Fibroblast of mammary gland (primary cell): ENCODE data around the gene SEC16A.

ENCODE experiments used
- DNase-seq: peaks from one replicate; pipeline ENCODE4 v3.0.0-alpha.2; 2010; ENCODE audit warnings: low read depth
- H3K4me3 ChIP-seq: 2 replicates; pipeline ENCODE4 v1.5.1; 2011; ENCODE audit warnings: low read depth, mild to moderate bottlenecking, low read length, moderate library complexity; ENCODE audit not compliant: control insufficient read depth
- TF ChIP-seq, protein P1 (sequence below): conservative IDR thresholded peaks from 2 replicates; pipeline ENCODE4 v1.5.1; 2011; ENCODE audit warnings: low read depth, low read length, inconsistent platforms; ENCODE audit not compliant: control insufficient read depth, insufficient read depth

SEC16A gene

DNA sequence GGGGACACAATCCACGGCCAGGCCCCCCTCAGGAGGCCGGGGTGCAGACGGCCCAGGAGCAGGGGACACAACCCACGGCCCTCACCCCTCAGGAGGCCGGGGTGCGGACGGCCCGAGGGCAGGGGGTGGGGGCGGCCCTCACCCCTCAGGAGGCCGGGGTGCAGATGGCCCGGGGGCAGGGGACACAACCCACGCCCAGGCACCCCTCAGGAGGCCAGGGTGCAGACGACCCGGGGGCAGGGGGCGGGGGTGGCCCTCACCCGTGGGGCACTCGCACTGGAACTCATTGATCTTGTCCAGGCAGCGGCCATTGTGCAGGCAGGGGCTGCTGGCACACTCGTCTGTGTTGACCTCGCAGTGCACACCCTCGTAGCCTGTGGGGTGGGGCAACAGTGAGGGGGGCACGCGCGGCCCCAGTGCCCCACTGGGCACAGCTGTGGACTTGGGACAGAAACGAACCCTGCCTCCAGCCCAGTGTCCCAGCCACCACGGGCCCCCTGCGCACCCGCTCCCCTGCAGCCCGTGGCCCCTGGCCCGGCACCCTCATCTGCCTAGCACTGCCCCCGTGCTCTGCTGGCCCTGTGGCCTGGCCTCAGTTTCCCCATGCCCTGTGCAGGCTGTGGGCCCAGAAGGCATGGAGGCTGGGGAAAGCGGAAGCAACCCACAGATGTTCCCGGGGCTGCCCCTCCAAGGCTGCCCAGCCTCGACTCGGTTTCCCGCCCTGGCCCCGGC lies 34.3 kb upstream of the SEC16A start:
- no peak overlapping the region for H3K4me3 ChIP-seq
- TF ChIP-seq, protein P1, sequence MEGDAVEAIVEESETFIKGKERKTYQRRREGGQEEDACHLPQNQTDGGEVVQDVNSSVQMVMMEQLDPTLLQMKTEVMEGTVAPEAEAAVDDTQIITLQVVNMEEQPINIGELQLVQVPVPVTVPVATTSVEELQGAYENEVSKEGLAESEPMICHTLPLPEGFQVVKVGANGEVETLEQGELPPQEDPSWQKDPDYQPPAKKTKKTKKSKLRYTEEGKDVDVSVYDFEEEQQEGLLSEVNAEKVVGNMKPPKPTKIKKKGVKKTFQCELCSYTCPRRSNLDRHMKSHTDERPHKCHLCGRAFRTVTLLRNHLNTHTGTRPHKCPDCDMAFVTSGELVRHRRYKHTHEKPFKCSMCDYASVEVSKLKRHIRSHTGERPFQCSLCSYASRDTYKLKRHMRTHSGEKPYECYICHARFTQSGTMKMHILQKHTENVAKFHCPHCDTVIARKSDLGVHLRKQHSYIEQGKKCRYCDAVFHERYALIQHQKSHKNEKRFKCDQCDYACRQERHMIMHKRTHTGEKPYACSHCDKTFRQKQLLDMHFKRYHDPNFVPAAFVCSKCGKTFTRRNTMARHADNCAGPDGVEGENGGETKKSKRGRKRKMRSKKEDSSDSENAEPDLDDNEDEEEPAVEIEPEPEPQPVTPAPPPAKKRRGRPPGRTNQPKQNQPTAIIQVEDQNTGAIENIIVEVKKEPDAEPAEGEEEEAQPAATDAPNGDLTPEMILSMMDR = no peak
- no peak for DNase-seq

DNA sequence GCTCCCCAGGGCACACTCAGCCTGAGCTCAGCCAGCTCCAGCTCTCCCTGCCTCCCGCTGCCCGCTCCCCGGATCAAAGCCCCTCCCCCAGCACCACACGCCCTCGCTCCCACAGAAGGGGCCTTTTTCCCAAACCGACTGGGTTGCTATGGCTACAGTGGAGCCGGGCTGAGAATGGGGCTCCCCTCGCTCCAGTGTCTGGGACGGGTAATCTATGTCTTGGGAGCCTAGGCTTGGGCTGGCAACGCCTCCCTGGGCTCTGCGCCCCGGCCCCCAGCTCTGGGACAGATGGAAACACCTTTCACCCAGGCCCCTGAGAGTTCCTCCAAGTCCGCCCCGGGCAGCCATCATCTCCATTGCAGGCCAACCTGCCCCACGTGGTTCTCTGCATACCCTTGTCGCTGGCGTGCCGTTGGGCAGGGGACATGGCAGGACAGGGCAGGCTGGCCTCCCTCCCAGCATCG lies 33.4 kb upstream of the SEC16A start:
- no peak for DNase-seq
- TF ChIP-seq, protein P1 = no peak
- no peak overlapping the region for H3K4me3 ChIP-seq

DNA sequence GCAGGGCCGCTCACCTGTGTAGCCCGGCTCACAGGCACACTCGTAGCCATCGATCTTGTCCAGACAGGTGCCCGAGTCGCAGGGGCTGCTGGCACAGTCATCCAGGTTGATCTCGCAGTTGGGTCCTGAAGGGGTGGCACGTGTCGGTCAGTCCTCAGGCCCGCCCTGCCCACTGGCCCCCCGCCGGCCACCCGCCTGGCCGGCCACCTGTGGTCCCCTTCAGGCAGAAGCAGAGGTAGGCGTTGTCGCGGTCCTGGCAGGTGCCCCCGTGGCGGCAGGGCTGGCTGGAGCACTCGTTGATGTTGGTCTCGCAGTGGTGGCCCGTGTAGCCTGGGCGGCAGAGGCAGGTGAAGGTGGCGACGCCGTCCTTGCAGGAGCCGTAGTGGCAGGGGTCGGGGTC lies 32.4 kb upstream of the SEC16A start:
- no peak for DNase-seq
- TF ChIP-seq, protein P1 = no peak
- no peak overlapping the region for H3K4me3 ChIP-seq

DNA sequence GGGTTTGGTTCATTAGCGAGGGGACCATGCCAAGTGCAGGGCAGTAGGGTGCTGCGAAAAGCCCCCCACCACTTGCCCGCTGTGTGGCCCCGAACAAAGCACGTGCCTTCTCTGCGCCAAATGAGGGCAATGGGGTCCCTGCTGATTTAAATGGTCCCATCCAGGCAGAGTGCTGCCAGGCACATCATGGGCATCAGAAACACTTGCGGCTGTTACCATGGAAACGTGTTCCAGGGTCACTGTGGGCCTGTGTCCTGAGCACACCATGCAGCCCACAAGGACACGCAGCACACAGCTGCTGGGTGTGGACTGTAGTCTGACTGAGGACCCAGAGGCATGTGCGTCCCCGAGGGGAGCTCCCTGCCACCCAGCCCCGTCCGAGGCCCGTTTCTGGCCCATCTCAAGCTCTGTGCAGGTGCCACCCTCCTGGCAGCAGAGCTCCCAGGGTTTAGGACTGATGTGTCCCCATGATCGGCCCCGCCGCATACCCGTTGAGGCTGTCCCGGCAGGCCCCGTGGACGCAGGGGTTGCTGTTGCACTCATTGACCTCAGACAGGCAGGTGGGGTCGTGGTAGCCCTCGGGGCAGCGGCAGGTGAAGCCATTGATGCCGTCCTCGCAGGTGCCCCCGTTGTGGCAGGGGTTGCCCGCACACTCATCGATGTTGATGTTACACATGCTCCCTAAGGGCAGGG lies 31.3 kb upstream of the SEC16A start:
- TF ChIP-seq, protein P1 = no peak
- H3K4me3 ChIP-seq = no peak overlapping the region
- no peak for DNase-seq

DNA sequence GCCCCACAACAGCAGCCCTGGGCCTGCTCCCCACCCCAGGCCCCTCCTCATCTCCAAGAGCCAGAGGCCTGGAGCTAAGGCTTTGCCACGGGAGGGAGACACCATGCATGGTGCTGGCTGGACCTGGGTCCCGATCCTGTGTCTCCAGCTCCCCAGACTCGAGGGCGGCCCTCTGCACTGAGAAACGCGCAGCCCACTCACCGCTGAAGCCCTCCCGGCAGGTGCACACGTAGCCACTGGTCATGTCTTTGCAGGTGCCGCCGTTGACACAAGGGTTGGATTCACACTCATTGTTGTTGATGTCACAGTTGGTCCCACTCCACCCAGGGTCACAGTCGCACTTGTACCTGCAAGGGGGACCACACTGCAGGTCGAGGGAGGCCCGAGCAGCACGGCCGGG lies 30.4 kb upstream of the SEC16A start:
- TF ChIP-seq, protein P1 = no peak
- no peak for DNase-seq
- H3K4me3 ChIP-seq = no peak overlapping the region

DNA sequence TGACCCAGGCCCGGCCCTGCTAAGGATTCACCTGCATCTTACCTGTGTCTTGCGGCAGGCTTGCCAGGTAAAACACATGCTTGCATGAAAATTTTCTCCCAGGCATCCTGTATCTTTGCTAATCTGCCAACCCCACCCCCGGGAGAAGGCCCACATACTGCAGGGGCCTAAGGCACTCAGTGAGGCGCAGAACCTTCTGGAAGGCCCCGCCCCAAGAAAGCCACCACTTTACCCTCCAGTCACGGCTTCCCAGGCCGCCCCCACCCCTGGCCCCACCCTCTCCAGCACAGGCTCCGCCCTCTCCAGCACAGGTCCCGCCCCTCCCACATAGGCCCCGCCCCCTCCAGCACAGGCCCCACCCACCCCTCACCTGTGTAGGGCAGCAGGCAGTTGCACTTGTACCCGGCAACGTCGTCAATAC lies 29.8 kb upstream of the SEC16A start:
- no peak overlapping the region for H3K4me3 ChIP-seq
- TF ChIP-seq, protein P1 = no peak

More for the DNA sequence above, 29.8 kb upstream of the SEC16A start:
- no peak for DNase-seq
